ENCODE results near the gene ZFYVE9. TPM values are rescaled to one million over a fixed set of nuclear protein-coding genes. Genes with fewer than 3 reads are reported as not detected.

The ZFYVE9 gene
- total and polyA plus RNA-seq, 9 of the 15 experiments (the other 6 are each of a cell fraction or from before 2014, with no cell fraction given): 0.52 to 14.4 (median 8.9) TPM

- TF ChIP-seq USF2 (CRISPR knock-in tag; IDR thresholded peaks at IDR 0.05) (no peak), PPARD (CRISPR knock-in tag; IDR thresholded peaks at IDR 0.05) (no peak), FOXM1 (IDR thresholded peaks at IDR 0.05; ENCODE audit: low read depth) (no peak), FOXM1 (CRISPR knock-in tag; IDR thresholded peaks at IDR 0.05; ENCODE audit: low read depth) (no peak), STAT5B (CRISPR knock-in tag; IDR thresholded peaks at IDR 0.05) (no peak), TCF15 (CRISPR knock-in tag; IDR thresholded peaks at IDR 0.05) (no peak), ZNF124 (CRISPR knock-in tag; IDR thresholded peaks at IDR 0.05) (no peak), CBX3 (IDR thresholded peaks at IDR 0.05; ENCODE audit: borderline replicate concordance in 1 of 2, low read length in 2 of 2) (no peak), ZNF79 (CRISPR knock-in tag; IDR thresholded peaks at IDR 0.05; ENCODE audit: low read depth) (no peak), HDAC1 (IDR thresholded peaks at IDR 0.05) (no peak; a peak in 1 of 4 replicates), ZNF764 (CRISPR knock-in tag; IDR thresholded peaks at IDR 0.05; ENCODE audit: low read depth) (no peak), ID3 (CRISPR knock-in tag; IDR thresholded peaks at IDR 0.05) (no peak), ID3 (tag; IDR thresholded peaks at IDR 0.05) (no peak), MTA1 (IDR thresholded peaks at IDR 0.05; ENCODE audit: borderline replicate concordance) (peak; percentile 41; the same call in 1 of the 2 replicates), ZNF311 (CRISPR knock-in tag; IDR thresholded peaks at IDR 0.05) (no peak), CHCHD3 (CRISPR knock-in tag; IDR thresholded peaks at IDR 0.05) (no peak), NR3C1 (CRISPR knock-in tag; IDR thresholded peaks at IDR 0.05) (no peak), SMARCA5 (IDR thresholded peaks at IDR 0.05) (0 out of 2 replicates have a peak, but pooled peaks have one; percentile 22), IRF2 (CRISPR knock-in tag; IDR thresholded peaks at IDR 0.05) (no peak), NFIX (CRISPR knock-in tag; IDR thresholded peaks at IDR 0.05; ENCODE audit: low read depth) (no peak), TRIM24 (IDR thresholded peaks at IDR 0.05) (peak; percentile 71 to 76), BCLAF1 (IDR thresholded peaks at IDR 0.05; ENCODE audit: borderline replicate concordance in 1 of 2, control insufficient read depth in 1 of 2, low read depth in 2 of 2, low read length in 1 of 2) (no peak)
These were observed 62.2 kb downstream of the ZFYVE9 start (continued) for GRCh38 chr1:52203935-52204625.

All from K562 (cell line).